ENCODE measurements around the gene ABI3BP.

The ABI3BP gene

DNA sequence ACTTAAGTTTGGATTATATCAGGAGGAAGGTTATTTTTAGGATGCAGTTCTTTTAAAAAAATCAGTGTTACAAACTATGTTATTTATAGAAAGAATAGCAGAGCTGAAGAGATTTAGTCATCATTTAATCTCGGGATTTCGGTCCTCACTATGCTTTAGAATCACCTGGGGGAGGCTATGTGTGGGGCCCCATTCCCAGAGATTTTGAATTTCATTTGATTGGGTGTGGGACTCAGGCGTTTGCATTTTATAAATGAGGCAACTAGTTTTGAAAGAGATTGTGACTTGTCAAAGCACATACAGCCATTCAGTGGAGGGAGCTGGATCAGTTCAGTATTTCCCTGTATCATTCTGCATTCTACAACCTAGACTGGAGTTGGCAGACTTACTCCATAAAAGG, 247.1 kb downstream of the ABI3BP start:
- Histone ChIP-seq H3K4me3 (ENCODE audit: insufficient read depth, low read length, poor library complexity, severe bottlenecking) (no peak overlapping the region), H3K9me2 (replicated peaks; ENCODE audit: insufficient read depth, low read length) (no peaks in the 10 kb centered on the region), H2AFZ (ENCODE audit: low read depth, low read length, severe bottlenecking) (no peak overlapping the region), H4K20me1 (ENCODE audit: low read depth, low read length) (no peaks in the 10 kb centered on the region), H3K79me2 (ENCODE audit: insufficient read depth, low read length) (no peaks in the 10 kb centered on the region), H3K9ac (ENCODE audit: low read length) (no peak overlapping the region), H3F3A (ENCODE audit: insufficient read depth) (no peaks in the 10 kb centered on the region), H3K9me3 (ENCODE audit: insufficient read depth, low read length) (no peaks in the 10 kb centered on the region), H3K36me3 (ENCODE audit: low read length) (peaks cover 66% of the 10 kb centered on the region), H3K4me2 (ENCODE audit: low read depth, low read length, poor library complexity, severe bottlenecking) (no peak overlapping the region), H3K27me3 (ENCODE audit: low read length) (no peaks in the 10 kb centered on the region), H3K27ac (ENCODE audit: low read depth, low read length) (no peak overlapping the region)
- no peak for TF ChIP-seq EZH2phosphoT487 (conservative IDR thresholded peaks at IDR 0.05; ENCODE audit: low read length)
- TF ChIP-seq, protein P1, sequence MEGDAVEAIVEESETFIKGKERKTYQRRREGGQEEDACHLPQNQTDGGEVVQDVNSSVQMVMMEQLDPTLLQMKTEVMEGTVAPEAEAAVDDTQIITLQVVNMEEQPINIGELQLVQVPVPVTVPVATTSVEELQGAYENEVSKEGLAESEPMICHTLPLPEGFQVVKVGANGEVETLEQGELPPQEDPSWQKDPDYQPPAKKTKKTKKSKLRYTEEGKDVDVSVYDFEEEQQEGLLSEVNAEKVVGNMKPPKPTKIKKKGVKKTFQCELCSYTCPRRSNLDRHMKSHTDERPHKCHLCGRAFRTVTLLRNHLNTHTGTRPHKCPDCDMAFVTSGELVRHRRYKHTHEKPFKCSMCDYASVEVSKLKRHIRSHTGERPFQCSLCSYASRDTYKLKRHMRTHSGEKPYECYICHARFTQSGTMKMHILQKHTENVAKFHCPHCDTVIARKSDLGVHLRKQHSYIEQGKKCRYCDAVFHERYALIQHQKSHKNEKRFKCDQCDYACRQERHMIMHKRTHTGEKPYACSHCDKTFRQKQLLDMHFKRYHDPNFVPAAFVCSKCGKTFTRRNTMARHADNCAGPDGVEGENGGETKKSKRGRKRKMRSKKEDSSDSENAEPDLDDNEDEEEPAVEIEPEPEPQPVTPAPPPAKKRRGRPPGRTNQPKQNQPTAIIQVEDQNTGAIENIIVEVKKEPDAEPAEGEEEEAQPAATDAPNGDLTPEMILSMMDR (IDR thresholded peaks at IDR 0.05; ENCODE audit: insufficient read depth, low read length, poor library complexity, severe bottlenecking): no peak

GRCh38 chr3:100745617-100746016, 247.6 kb downstream of the ABI3BP start:
- TF ChIP-seq, protein P1 (IDR thresholded peaks at IDR 0.05; ENCODE audit: insufficient read depth, low read length, poor library complexity, severe bottlenecking): no peak
- TF ChIP-seq EZH2phosphoT487 (conservative IDR thresholded peaks at IDR 0.05; ENCODE audit: low read length): no peak
- Histone ChIP-seq H2AFZ (ENCODE audit: low read depth, low read length, severe bottlenecking) (no peak overlapping the region), H3K9me2 (replicated peaks; ENCODE audit: insufficient read depth, low read length) (no peaks in the 10 kb centered on the region), H3K27ac (ENCODE audit: low read depth, low read length) (no peak overlapping the region), H3K4me3 (ENCODE audit: insufficient read depth, low read length, poor library complexity, severe bottlenecking) (no peak overlapping the region), H3K36me3 (ENCODE audit: low read length) (peaks cover 66% of the 10 kb centered on the region), H3K9ac (ENCODE audit: low read length) (no peak overlapping the region), H3K9me3 (ENCODE audit: insufficient read depth, low read length) (no peaks in the 10 kb centered on the region), H3K79me2 (ENCODE audit: insufficient read depth, low read length) (no peaks in the 10 kb centered on the region), H3K4me2 (ENCODE audit: low read depth, low read length, poor library complexity, severe bottlenecking) (no peak overlapping the region), H3F3A (ENCODE audit: insufficient read depth) (no peaks in the 10 kb centered on the region), H3K27me3 (ENCODE audit: low read length) (no peaks in the 10 kb centered on the region), H4K20me1 (ENCODE audit: low read depth, low read length) (no peaks in the 10 kb centered on the region)

GRCh38 chr3:100744671-100745070, 248.6 kb downstream of the ABI3BP start:
- TF ChIP-seq EZH2phosphoT487 (conservative IDR thresholded peaks at IDR 0.05; ENCODE audit: low read length): no peak
- TF ChIP-seq, protein P1 (IDR thresholded peaks at IDR 0.05; ENCODE audit: insufficient read depth, low read length, poor library complexity, severe bottlenecking): no peak
- peaks cover 62% of the 10 kb centered on the region for H3K36me3 ChIP-seq (ENCODE audit: low read length)
- H3K27ac ChIP-seq (ENCODE audit: low read depth, low read length): no peak overlapping the region
- no peaks in the 10 kb centered on the region for H3K9me3 ChIP-seq (ENCODE audit: insufficient read depth, low read length)
- H3K9me2 ChIP-seq (replicated peaks; ENCODE audit: insufficient read depth, low read length): no peaks in the 10 kb centered on the region
- H2AFZ ChIP-seq (ENCODE audit: low read depth, low read length, severe bottlenecking): no peak overlapping the region
- no peak overlapping the region for H3K4me2 ChIP-seq (ENCODE audit: low read depth, low read length, poor library complexity, severe bottlenecking)
- no peaks in the 10 kb centered on the region for H4K20me1 ChIP-seq (ENCODE audit: low read depth, low read length)
- H3K4me3 ChIP-seq (ENCODE audit: insufficient read depth, low read length, poor library complexity, severe bottlenecking): no peak overlapping the region
- no peaks in the 10 kb centered on the region for H3K27me3 ChIP-seq (ENCODE audit: low read length)
- no peak overlapping the region for H3K9ac ChIP-seq (ENCODE audit: low read length)
- no peaks in the 10 kb centered on the region for H3K79me2 ChIP-seq (ENCODE audit: insufficient read depth, low read length)
- no peaks in the 10 kb centered on the region for H3F3A ChIP-seq (ENCODE audit: insufficient read depth)

Measured in SU-DHL-6 (cell line).